SKM-1 (cell line): ENCODE measurements around the gene NCCRP1.
"Not testable (repeated sequence)": the region's sequence is repeated elsewhere in the genome, so short reads cannot be mapped to it uniquely, and the experiment has no call there.

Experiments
- DNase-seq: peaks from one replicate; lab custom pipeline; 2025; ENCODE audit not compliant: unreplicated experiment; lab: John Stamatoyannopoulos, UW

NCCRP1 gene

DNA sequence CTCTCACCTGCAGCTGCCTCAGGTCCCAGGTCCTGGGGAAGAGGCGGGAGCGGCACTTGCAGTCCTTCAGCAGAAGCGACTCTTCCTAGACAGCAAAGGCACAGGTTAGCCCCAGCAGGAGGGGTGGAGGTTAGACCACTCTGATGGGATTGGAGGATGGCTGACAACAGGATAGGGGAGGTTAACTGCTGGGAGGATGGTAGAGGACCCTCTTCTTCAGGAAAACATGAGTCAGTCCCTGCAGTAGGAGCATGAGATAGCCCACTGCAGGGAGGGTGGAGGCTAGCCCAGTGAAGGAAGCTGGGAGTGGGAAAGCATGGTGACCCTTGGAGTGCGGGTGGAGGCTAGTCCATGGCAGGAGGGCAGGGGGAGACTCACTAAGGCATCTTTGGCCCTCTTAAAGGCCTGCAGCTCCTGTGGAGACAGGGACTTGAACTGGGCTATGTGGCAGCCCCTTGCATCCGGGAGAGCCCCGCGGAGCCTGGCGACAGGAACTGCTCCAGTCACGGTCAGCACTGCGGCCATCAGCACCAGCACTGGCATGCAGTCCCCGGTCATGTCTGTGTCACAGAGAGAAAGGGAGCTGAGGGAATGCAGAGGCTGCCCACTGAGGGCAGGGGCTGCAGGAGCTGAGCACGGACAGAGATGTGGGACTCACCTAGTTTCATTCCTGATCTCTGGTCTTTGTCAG is 47.8 kb downstream of the NCCRP1 start, which contains the start of gene IFNL3:
TSS of gene IFNL3 (minus strand) at position 597 of the 691 bp plus-strand sequence. CDS start at position 558, 39 bp downstream.
- DNase-seq: not testable (repeated sequence)

DNA sequence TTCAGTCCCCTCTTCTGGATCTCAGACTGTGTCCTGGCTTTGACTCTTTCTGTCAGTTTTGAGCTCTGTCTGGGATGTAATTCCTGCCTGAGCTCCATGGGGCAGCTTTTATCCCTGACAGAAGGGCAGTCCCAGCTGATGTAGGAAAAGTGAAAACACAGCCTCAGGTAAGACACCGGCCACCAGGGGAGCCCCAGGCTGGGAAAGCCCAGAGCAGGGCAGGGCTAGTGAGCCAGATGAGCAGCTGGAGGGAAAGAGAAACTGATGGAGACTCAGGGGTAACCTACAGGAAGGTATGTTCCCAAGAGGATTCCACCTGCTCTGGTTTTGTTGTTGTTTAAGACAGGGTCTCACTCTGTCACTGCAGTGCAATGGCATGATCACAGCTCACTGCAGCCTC is 48.4 kb downstream of the NCCRP1 start:
- not testable (repeated sequence) for DNase-seq

DNA sequence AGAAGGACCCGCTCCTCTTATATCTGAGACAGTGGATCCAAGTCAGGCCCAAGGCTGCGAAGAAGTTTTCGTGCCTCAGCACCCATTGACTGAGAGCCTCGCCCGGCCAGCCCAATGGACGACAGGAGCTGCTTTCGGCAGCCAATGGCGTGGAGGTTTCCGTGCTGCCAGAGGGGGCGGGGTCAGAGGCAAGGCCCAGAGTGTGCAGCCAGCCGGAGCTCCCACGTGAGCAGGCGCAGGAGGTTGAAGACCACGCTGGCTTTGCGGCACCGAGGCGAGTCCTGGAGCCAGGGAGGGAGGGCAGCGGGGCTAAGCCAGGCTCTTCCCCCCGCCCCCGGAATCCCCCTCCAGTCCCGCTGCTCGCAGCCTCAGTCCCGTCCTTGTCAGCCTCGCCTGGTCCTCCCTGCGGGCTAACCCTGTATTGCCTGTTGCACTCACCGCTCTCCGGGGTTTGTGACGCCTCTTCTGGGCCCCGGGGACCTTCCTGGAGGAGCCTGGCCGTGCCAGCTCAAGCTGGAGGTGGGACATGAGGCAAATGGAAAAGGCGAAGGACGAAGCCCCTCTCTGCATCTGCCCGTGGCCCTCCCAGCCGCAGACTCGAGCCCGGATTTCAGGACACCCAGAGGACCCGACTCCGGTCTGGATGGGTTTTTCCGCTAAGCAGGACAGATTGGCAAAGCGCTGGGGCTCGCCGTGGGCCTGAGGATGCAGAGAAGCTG is 50.3 kb downstream of the NCCRP1 start:
- DNase-seq: no peak

DNA sequence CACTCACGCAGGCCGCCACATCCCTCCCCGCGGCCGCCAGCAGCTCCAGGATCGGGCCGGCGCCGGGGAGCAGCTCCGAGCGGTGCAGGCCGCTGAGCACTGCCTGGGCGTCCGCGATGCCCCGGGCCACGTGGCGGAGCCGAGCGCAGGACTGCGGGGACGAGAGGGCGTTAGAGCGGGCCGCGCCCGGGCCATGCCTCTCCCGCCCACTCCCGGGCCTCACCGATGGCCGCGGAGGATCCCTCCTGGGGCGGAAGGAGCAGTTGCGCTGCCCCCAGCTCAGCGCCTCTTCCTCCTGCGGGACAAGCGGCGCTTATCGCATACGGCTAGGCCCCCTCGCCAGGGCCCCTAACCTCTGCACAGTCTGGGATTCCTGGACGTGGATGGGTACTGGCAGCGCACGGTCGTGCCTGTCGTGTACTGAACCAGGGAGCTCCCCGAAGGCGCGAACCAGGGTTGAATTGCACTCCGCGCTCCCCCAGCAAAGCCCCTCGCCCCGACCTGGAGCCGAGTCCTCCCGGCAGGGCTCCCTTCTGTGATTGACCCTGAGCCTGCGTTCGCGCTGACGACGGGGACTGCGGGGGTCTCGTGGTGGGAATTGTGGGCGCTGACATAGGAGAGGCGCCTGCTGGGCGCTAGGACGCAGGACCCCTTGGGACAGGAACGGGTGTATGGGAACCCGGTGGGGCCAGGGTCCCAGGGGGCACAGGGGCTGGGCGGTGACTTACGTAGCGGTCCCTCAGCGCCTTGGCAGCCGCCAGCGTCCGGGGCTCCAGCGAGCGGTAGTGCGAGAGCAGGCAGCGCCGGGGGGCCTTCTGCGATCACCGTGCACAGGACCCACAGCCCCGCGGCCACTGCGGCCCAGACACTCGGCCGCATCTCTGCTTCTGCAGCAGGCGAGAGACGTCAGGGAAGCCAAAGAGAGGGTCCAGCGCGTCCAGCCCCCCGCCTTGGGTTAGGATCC is 51.2 kb downstream of the NCCRP1 start:
- no peak for DNase-seq

DNA sequence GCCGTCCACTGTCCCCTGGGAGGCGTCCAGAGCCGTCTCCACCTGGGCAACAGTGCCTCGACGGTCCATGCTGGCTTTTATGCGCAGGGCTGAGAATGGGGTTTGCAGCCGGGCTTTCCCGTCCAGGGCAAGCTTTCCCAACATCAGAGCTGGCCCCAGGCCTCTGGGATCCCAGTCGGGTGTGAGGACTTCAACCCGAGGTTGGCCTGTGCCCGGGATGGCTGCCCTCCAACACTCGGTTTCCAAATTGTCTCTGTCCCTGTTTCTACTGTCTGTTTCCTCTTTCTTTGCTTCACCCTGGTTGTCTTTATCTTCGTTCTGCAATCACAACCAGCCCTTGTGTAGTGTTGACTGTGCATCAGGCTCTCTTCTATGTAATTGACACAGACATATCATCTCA is 52.0 kb downstream of the NCCRP1 start, which contains the start of gene IFNL4:
TSS of gene IFNL4 (minus strand) at position 51 of the 400 bp plus-strand sequence.
- no peak for DNase-seq

DNA sequence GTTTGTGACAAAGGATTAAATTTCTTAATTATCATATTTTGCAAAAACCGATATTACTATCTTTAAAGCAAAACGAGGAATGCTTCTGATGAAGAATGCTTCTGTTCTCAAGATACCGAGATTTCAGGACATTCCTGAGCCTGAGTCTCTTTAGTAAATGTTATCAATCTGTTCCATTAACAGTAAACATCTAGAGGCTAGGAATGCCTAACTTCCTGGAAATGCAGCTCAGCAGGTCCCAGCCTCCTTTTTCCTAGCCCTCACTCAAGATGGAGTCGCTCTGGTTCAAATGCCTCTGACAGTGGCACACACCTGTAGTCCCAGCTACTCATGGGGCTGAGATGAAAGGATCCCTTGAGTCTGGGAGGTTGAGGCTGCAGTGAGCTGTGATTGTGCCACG is 54.3 kb downstream of the NCCRP1 start:
- DNase-seq: no peak
